Stomach (tissue), 9 donors: ENCODE measurements around the gene FOLH1. TPM values are rescaled to one million over a fixed set of nuclear protein-coding genes. Genes with fewer than 3 reads are reported as not detected.
A peak's percentile ranks its signal among the peaks of the same experiment; 100 is the strongest.
"Not testable (repeated sequence)": the region's sequence is repeated elsewhere in the genome, so short reads cannot be mapped to it uniquely, and the experiment has no call there.

Experiments used
- DNase-seq, 2 donors: peaks; one replicate each; pipeline versions ENCODE4 v3.0.0 to v3.0.0-alpha.2; 2013 to 2019
- H3K27ac ChIP-seq, 5 donors: fragments of 200-600 bp in 4 of 5; sonication (generic) in 4 of 5; one replicate each; pipeline ENCODE4 v1.5.1; 2013 to 2019; ENCODE audit warnings: mild to moderate bottlenecking in 1 of 5, moderate library complexity in 1 of 5
- H3K27me3 ChIP-seq, 3 donors: fragments of 200-600 bp; sonication (generic); one replicate each; pipeline ENCODE4 v1.5.1; 2017 to 2019; ENCODE audit warnings: mixed run types in 1 of 3
- H3K36me3 ChIP-seq, 4 donors: fragments of 200-600 bp; sonication (generic); 1 replicate in 3 of 4; 2 replicates in 1 of 4; pipeline ENCODE4 v1.5.1; 2016 to 2019
- H3K4me1 ChIP-seq, 4 donors: fragments of 200-600 bp; sonication (generic); one replicate each; pipeline ENCODE4 v1.5.1; 2016 to 2019
- H3K4me3 ChIP-seq, 4 donors: fragments of 200-600 bp; sonication (generic) in 3 of 4; one replicate each; pipeline ENCODE4 v1.5.1; 2016 to 2019; ENCODE audit warnings: mild to moderate bottlenecking in 1 of 4
- H3K9me3 ChIP-seq, 4 donors: fragments of 200-600 bp; sonication (generic); one replicate each; pipeline ENCODE4 v1.5.1; 2016 to 2019
- EP300 ChIP-seq: sonication (generic); formaldehyde crosslinking; IDR thresholded peaks from one replicate; pipeline ENCODE4 v1.6.1; 2017; ENCODE audit warnings: antibody characterized with exemption
- POLR2A ChIP-seq, 4 donors: fragments of 450-650 bp; IDR thresholded peaks; one replicate each; pipeline ENCODE4 v1.6.1; 2016; ENCODE audit warnings: antibody characterized with exemption in 4 of 4, control low read depth in 2 of 4, mild to moderate bottlenecking in 1 of 4, moderate library complexity in 1 of 4
- POLR2AphosphoS5 ChIP-seq, 3 donors: sonication (generic); formaldehyde crosslinking; IDR thresholded peaks; one replicate each; pipeline ENCODE4 v1.6.1; 2016; ENCODE audit warnings: antibody characterized with exemption in 3 of 3
- WGBS, 5 donors: extraction: QIAGEN DNeasy Blood & Tissue Kit in 3 of 5; methylation state at CpG; one replicate each; pipeline versions ENCODE4 v1.1.5 to v1.1.7; 2013 to 2018; 5-methylcytosine and 5-hydroxymethylcytosine counted together
- intact Hi-C: fragments of 100-400 bp; cut with DNase I; formaldehyde crosslinking; loops from one replicate; pipeline ENCODE4 v1.15.1; 2023; ENCODE audit warnings: low total_unique reads
- polyA plus RNA-seq, 3 donors: library from polyadenylated mRNA; stranded (reverse); fragments of 200-250 nt; gene quantifications; one replicate each; pipeline ENCODE4 v1.2.3, GENCODE V29; 2013
- total RNA-seq, 5 donors: library from RNA; depleted of rRNA; stranded (reverse); fragments of >200 nt; gene quantifications; one replicate each; pipeline versions ENCODE4 v1.1.0 to v1.2.3, GENCODE V29; 2014 to 2016
- TF ChIP-seq, protein P1 (sequence below), 7 experiments: fragments of 450-650 bp in 4 of 7; fragments of 200-600 bp in 3 of 7; sonication (generic) in 3 of 7; IDR thresholded peaks; one replicate each; pipeline ENCODE4 v1.5.1; 2016 to 2019; ENCODE audit warnings: antibody characterized with exemption in 7 of 7, control low read depth in 2 of 7, mild to moderate bottlenecking in 1 of 7
- donor health status: healthy with polysubstance abuse.
- donor health status: Bipolar disorder and iron deficiency.
- donor health status: healthy.

The FOLH1 gene
- total and polyA plus RNA-seq, 8 donors = 0.98 to 50.0 (median 10.6) TPM; not detected in 5

DNA sequence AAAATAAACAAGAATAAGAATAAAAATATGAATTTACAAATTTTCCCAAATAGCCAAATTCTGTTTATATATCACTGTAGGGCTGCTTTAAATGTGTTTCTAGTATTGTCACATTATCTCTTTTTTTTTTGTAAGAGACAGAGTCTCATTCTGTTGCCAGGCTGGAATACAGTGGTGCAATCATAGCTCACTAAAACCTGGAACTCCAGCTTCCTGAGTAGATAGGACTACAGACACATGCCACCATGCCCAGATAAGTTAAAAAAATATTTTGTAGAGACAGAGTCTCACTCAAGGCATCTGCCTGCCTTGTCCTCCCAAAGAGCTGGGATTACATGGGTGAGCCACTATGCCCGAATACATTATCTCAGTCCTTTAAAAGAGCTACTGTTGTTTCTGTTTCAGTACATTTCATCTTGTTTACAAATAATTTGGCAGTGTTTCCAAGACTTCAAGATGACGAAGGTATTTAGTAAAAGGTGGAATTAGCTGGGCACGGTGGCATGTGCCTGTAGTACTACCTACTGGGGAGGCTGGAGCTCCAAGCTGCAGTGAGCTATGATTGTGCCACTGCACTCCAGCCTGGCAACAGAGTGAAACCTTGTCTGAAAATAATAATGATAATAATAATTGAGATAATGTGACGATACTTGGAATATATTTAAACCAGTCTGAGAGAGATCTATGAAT lies 6.0 kb downstream of the FOLH1 start:
- H3K4me1 ChIP-seq = no peaks in the 10 kb centered on the region
- H3K9me3 ChIP-seq = no peaks in the 10 kb centered on the region
- H3K36me3 ChIP-seq = no peaks in the 10 kb centered on the region
- no peak overlapping the region for H3K4me3 ChIP-seq
- no peak for DNase-seq
- 78 to 86% (median 79%) methylated on average over 4 of the region's 4 CpGs for WGBS, 5 donors
- TF ChIP-seq, protein P1, sequence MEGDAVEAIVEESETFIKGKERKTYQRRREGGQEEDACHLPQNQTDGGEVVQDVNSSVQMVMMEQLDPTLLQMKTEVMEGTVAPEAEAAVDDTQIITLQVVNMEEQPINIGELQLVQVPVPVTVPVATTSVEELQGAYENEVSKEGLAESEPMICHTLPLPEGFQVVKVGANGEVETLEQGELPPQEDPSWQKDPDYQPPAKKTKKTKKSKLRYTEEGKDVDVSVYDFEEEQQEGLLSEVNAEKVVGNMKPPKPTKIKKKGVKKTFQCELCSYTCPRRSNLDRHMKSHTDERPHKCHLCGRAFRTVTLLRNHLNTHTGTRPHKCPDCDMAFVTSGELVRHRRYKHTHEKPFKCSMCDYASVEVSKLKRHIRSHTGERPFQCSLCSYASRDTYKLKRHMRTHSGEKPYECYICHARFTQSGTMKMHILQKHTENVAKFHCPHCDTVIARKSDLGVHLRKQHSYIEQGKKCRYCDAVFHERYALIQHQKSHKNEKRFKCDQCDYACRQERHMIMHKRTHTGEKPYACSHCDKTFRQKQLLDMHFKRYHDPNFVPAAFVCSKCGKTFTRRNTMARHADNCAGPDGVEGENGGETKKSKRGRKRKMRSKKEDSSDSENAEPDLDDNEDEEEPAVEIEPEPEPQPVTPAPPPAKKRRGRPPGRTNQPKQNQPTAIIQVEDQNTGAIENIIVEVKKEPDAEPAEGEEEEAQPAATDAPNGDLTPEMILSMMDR (IDR thresholded peaks at IDR 0.05) = no peak
- no peak for TF ChIP-seq POLR2A (IDR thresholded peaks at IDR 0.05)
- no peak for TF ChIP-seq POLR2AphosphoS5 (IDR thresholded peaks at IDR 0.05)
- no peak for TF ChIP-seq EP300
- no peaks in the 10 kb centered on the region for H3K27me3 ChIP-seq
- intact Hi-C loops = no loop called here
- no peak overlapping the region for H3K27ac ChIP-seq

DNA sequence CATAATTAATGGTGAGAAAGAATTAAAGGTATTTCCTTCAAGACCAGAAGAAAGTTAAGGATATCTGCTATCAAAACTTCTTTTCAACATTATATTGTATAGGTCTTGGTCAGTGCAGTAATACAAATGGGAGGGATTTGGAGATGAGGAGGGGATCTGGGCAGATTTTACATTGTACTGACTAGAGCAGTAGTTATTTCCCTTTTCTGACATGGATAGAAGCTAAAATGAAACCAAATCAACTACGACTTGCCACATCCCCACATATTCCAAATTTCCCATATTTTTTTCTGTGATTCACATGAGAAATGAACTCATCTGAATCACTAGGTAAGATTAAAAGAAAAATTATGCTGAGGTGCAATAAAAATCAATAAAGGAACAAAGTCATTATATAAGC lies 11.6 kb downstream of the FOLH1 start:
- intact Hi-C loops, H3K4me1 ChIP-seq, H3K9me3 ChIP-seq, H3K36me3 ChIP-seq, H3K27me3 ChIP-seq, DNase-seq, H3K4me3 ChIP-seq, H3K27ac ChIP-seq: not testable (repeated sequence)
- 60 to 82% (median 68%) methylated on average over 1 of the region's 1 CpG for WGBS, 5 donors

DNA sequence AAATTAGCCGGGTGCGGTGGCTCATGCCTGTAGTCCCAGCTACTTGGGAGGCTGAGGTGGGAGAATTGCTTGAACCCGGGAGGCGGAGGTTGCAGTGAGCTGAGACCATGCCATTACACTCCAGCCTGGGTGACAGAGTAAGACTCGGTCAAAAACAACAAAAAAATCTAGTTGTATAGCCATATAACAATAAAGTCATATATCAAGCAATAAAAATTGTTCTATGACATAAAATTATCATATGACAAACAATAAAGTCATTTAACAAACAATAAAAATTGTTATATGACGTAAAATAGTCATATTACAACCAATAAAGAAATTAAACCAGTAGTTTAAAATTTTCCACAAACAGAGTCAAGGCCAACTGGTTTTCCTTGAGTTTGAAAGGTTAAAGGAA lies 12.4 kb downstream of the FOLH1 start:
- H3K36me3 ChIP-seq, DNase-seq, intact Hi-C loops, H3K9me3 ChIP-seq, H3K4me3 ChIP-seq, H3K27ac ChIP-seq, H3K4me1 ChIP-seq, H3K27me3 ChIP-seq: not testable (repeated sequence)
- WGBS, 5 donors = 79 to 89% (median 84%) methylated on average over 6 of the region's 6 CpGs

DNA sequence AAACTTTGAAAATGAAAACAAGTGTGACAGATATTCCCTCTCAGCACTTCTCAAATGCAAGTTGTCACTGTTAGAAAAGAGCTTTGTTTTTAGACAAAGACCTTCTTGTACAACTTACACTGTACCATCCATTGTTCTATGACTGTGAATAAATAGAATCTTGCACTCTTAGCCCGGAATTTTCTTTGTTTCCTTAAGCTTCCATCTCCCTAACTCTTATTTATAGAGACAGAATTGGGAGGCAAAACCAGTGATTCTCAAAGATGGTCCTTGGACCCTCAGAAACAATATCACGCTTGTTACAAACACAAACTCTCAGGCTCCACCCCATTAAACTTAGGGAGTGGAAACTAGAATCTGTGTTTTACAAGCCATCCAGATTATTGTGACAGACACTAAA lies 18.1 kb downstream of the FOLH1 start:
- WGBS, 5 donors = 47 to 69% (median 56%) methylated on average over 2 of the region's 2 CpGs

DNA sequence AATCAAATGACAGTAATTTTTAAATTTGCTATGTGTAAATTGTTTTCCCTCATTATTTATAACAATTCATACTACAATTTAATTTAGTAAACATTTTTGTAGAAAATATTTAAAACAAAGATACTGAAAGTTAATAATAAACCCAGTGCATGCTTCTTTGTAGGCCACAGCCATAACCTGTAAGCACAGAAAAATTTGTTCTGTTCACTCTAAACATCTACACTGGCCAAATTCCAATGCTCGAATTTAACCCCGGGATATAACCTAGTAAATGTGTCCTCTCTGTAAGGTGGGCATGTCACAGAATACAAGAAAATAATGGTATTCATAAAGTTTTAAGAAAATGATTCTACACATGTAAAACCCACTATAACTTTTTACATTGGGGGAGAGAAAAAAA lies 22.2 kb downstream of the FOLH1 start:
- intact Hi-C loops, H3K9me3 ChIP-seq, H3K4me3 ChIP-seq, DNase-seq, H3K27ac ChIP-seq, H3K4me1 ChIP-seq, H3K27me3 ChIP-seq, H3K36me3 ChIP-seq: not testable (repeated sequence)
- 58 to 82% (median 70%) methylated on average over 2 of the region's 2 CpGs for WGBS, 5 donors

More for the DNA sequence above, 18.1 kb downstream of the FOLH1 start:
- H3K36me3 ChIP-seq, H3K4me3 ChIP-seq, H3K27ac ChIP-seq, DNase-seq, H3K4me1 ChIP-seq, H3K9me3 ChIP-seq, H3K27me3 ChIP-seq, intact Hi-C loops: not testable (repeated sequence)

DNA sequence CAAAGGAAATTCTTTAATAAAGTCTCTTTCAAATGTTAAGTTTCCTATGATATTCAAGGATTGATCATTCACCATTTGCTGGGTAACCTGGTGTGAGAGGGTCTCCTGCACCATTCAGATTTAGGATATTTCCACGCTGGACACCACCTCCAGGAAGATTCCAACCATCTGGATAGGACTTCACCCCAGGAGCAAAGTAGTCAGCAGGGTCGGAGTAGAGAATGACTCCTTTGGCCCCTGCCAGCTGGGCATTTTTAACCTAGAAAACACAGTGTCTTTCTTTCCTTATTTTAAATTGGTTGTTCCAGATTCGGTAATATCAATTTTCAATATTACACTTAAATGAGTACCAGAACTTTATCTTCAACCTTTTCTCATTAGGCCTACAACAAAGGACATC lies 22.8 kb downstream of the FOLH1 start:
- intact Hi-C loops, H3K27ac ChIP-seq, DNase-seq, H3K4me1 ChIP-seq, H3K36me3 ChIP-seq, H3K4me3 ChIP-seq, H3K27me3 ChIP-seq, H3K9me3 ChIP-seq: not testable (repeated sequence)
- 71 to 84% (median 78%) methylated on average over 3 of the region's 3 CpGs for WGBS, 5 donors

DNA sequence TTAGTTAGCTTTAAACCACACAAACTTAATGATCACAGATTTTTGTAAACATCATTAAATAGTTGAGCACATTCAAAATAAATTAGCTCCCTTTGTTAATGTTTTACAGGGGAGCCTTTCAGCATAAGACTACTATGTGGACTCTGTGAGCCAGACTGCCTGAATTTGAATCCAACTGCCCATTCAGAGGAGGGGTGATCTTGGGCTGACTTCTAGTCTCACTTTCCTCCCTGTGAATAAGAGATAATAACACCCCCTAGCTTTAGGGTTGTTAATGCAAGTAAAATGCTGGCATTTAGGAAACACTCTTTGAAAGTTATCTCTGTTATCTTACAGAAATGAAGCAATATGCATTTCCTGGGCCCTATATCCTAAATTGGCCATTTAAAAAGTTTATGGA lies 23.6 kb downstream of the FOLH1 start:
- H3K27ac ChIP-seq, H3K4me1 ChIP-seq, H3K27me3 ChIP-seq, intact Hi-C loops, H3K4me3 ChIP-seq, H3K9me3 ChIP-seq, DNase-seq, H3K36me3 ChIP-seq: not testable (repeated sequence)

DNA sequence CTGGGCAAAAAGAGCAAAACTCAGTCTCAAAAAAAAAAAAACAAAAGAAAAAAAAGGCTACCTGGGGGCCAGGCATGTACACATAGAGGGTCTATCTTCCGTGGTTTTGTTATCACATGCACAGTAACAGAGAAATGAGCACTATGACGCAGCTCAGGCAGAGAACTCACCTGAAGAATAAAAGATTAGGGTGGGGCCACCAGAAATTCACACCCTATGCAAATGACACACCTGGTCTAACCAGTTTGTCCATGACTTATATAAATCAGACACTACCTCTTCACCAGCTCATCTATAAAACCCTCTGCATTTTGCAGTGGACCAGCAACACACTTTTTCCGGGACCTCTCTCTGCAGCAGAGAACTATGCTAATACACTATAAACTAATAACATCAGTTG lies 30.5 kb downstream of the FOLH1 start:
- peak in 1 of 2 donors; percentile 8 for DNase-seq
- intact Hi-C loops, H3K27ac ChIP-seq, H3K36me3 ChIP-seq, H3K27me3 ChIP-seq, H3K4me1 ChIP-seq, H3K9me3 ChIP-seq, H3K4me3 ChIP-seq: not testable (repeated sequence)
- 31 to 53% (median 44%) methylated on average over 3 of the region's 3 CpGs for WGBS, 5 donors

DNA sequence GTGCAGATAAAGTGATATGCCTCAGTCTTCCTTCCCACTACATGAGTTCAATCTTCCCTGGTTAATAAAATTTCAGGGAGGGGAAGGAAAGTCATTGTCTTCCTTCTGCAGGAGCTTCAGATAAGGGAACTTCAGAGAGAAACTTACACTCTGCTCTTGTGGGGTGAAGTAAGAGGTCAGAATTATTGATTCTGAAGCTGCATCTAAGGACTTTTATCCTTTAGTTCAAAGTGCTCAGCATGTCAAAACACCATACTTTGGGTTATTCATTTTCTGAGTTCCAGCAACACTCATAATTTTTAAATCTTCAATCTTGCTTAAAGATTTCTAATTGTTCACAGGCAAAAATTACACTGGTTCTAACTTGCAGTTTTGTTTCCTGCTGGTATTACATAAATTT lies 33.0 kb downstream of the FOLH1 start:
- H3K4me3 ChIP-seq, H3K4me1 ChIP-seq, DNase-seq, H3K27ac ChIP-seq, H3K27me3 ChIP-seq, H3K9me3 ChIP-seq, intact Hi-C loops, H3K36me3 ChIP-seq: not testable (repeated sequence)

DNA sequence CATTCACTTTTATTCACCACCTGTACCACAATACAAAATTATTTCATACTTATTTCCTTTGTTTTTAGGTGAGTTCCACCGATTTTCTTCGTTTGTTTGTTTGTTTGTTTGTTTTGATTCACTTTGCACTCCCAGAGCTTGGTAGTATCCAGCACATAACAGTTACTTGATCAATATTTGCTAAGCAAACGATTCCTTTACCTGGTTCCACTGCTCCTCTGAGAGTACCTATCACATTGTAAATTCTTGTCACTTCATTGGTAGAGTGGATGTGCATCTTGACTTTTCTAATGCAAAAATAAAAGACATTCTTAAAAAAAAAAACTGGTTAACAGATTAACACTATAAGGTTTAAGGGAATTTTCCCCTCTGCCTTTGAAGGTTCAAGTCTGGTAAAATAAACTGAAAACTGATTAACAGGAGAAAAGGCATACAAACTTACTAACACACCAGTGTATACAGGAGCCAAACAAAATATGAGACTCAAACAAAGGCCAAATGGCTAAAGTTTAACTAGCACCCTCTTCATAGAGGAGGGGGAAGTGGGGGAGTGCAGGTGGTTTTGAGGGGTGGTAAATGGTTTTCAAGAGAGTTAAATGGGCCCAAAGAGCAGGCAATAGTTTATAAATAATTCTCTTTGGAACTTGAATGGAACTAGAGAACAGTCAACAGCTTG lies 33.6 kb downstream of the FOLH1 start:
- H3K4me3 ChIP-seq, H3K9me3 ChIP-seq, intact Hi-C loops, DNase-seq, H3K27ac ChIP-seq, H3K4me1 ChIP-seq, H3K36me3 ChIP-seq, H3K27me3 ChIP-seq: not testable (repeated sequence)
- WGBS, 5 donors = 22 to 57% (median 35%) methylated on average over 2 to 3 of the region's 3 CpGs

DNA sequence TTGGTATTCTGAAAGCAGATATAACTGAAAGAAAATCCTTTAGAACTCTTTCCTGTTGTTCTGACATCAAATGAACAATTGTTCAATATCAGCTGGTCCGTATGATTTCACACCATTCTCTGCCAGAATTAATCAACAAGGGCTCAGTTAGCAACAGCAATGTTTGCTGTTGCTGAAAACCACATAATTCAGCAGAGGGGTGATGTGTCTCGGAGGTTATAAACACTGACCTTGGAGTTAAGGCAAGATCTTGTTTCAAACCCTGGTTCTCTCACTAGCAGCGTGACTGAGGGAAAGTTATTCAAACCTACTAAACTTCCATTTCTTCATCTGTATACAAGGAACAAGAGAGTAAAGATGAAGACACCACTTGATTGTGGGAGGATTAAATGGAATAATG lies 36.8 kb downstream of the FOLH1 start:
- H3K4me1 ChIP-seq, intact Hi-C loops, H3K4me3 ChIP-seq, DNase-seq, H3K27me3 ChIP-seq, H3K36me3 ChIP-seq, H3K27ac ChIP-seq, H3K9me3 ChIP-seq: not testable (repeated sequence)
- WGBS, 5 donors = 36 to 67% (median 42%) methylated on average over 3 of the region's 3 CpGs
